GM19438 (cell line): Measurements from ENCODE around the gene JAKMIP2.

Source experiments
- ATAC-seq: cut with Tn5 transposase; IDR thresholded peaks from one replicate; pipeline ENCODE4 v1.9.1; 2021; ENCODE audit warnings: low read depth; ENCODE audit not compliant: unreplicated experiment

Gene JAKMIP2

GRCh38 chr5:147791181-147791580 lies 8.7 kb upstream of the JAKMIP2 start:
- no peak for ATAC-seq

GRCh38 chr5:147789820-147790219 lies 7.3 kb upstream of the JAKMIP2 start:
- no peak for ATAC-seq

DNA sequence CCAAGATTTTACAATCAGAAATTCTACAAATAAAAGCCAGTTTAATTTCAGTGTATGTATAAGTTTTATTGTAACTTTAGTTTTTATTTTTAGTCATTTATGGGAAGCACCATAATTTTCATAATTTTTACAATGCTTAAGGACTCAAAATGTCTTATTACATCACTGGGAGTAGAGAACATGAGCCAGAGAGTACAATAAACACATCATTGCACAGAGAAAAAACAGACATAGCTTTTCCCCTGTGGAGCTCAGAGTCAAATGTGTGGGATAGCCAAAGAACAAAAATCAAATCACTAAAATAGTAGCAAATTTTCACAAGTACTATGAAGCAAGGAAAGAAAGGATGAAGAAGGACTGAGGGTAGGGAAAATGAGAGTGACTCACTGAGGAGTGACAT lies 5.5 kb upstream of the JAKMIP2 start:
- ATAC-seq = no peak

GRCh38 chr5:147786142-147786541 lies 3.6 kb upstream of the JAKMIP2 start:
- no peak for ATAC-seq

DNA sequence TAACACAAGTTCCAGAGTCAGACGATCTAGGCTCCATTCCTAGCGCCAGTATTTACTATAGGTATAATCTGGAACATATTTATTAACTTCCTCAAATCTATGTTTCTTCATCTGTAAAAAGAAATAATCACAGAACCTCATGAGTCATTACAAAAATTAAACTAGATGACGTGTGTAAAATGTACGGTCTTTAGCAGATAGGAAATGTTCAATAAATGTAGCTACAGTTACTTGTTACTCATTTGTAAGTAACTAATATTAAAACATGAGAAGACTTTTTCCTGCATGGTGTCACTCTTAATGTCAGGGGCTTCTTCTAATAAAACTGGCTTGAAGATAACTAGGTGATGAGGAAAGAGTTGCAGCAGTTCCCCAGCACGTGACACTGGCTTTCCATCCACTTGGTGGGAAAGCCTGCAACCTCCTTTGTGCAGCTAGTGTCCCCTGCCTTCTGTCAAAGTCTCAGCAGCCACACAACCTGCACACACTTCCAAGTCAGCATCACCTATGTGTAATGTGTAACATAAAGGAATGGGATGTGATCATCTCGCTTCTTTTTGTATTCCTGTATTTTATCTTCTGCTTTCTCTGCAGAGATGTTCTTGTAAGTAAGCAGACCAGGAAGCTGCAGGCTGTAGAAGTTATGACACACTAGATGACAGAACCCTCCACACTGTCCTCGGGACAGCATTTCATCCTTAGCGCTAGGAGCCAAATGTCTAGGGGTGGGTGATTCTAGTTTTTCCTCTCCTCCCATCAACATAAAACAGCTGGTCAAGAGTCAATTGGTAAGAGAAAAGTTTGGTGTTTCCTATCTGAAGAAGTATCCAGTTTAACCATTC lies 1.8 kb upstream of the JAKMIP2 start:
- ATAC-seq = no peak

DNA sequence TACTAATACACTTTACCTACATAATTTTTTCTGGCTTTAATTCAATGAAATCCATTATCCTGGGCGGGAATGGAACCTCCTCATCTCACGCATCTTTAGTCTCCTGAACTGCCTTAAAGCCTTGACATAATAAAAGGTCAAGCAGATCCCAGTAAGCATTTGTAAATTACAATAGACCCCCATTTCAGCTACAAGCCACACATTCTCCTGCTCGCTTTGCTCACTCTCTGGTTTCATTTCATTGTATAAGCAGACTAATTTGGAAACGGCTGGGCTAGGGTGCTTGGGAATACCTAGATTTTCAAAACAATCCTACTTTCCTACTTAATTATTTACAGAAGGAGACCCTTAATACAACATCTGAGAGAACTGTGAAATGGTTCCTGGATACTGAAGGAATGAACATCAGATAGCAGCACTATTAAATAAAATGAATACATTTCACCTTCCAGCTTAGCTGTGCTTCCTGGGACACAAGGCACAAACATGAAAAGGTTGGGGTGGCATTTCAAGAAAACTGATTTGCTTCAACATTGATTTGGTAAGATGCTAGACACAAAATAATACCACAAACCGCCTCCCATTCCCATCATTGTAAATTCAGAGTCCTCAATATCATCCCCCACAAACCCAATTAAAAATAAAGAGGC lies 1.5 kb downstream of the JAKMIP2 start:
- ATAC-seq = no peak

- ATAC-seq = no peak
Measured at GRCh38 chr5:147779694-147780093, 2.8 kb downstream of the JAKMIP2 start.

GRCh38 chr5:147776989-147777388 lies 5.5 kb downstream of the JAKMIP2 start:
- no peak for ATAC-seq

GRCh38 chr5:147773587-147773986 lies 8.9 kb downstream of the JAKMIP2 start:
- ATAC-seq = no peak

DNA sequence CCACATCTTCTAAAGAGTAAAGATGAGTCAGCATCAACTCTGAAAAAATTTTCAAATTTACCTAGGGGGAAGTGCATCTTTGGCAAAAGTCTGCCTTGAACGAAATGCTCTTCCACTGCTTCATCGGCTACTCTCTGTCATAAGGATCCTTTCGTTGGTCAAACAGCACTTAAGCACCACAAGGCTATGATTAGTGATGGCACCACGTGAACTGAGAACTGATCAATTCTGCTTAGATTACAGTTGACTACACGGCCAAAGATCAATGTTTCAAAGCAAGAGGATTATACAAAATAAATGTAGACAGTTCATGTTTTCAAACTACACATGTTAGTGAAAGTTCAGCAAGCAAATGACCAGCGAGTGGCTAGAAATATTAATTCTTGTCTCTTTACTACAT lies 9.4 kb downstream of the JAKMIP2 start:
- ATAC-seq = no peak

DNA sequence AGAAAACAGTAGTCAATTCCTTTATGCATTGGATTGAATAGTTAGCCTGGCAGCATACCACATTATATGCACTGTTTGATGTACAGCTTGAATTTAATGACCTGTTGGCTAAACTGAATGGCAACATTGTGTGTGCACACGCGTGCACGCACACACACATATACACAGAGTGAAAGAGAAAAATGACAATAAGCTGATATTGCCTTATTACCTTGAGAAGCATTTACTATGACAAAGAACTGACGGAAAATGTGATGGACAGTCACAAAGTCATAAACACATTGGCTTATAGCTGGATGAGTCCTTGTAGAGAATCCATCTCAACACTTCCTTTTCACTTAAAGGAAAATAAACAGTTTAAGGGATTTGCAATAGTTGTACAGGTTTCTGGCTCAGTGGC lies 15.5 kb downstream of the JAKMIP2 start:
- no peak for ATAC-seq

- ATAC-seq = no peak
Measured at GRCh38 chr5:147763791-147764525, 18.6 kb downstream of the JAKMIP2 start.

GRCh38 chr5:147760086-147760875 lies 22.2 kb downstream of the JAKMIP2 start:
- ATAC-seq = no peak

GRCh38 chr5:147759441-147759840 lies 23.1 kb downstream of the JAKMIP2 start:
- no peak for ATAC-seq

DNA sequence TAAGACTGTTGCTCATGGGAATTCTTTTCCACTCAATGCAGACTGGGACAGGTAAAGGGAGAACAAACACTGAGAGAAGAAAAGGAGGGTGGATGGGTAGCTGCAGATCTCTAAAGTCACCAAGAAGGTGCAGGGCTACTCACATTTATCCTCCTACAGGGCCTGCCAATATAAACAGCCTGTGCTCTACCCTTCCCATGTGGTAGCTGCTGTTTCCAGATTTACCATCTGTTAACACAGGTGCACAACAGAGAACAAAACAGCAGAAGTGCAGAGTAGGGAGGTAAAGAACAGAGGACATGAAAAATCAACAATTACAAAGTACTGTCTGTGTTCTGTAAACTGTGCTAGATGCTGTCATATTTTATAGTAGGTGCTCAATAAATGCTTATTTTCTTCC lies 26.0 kb downstream of the JAKMIP2 start:
- ATAC-seq = no peak

DNA sequence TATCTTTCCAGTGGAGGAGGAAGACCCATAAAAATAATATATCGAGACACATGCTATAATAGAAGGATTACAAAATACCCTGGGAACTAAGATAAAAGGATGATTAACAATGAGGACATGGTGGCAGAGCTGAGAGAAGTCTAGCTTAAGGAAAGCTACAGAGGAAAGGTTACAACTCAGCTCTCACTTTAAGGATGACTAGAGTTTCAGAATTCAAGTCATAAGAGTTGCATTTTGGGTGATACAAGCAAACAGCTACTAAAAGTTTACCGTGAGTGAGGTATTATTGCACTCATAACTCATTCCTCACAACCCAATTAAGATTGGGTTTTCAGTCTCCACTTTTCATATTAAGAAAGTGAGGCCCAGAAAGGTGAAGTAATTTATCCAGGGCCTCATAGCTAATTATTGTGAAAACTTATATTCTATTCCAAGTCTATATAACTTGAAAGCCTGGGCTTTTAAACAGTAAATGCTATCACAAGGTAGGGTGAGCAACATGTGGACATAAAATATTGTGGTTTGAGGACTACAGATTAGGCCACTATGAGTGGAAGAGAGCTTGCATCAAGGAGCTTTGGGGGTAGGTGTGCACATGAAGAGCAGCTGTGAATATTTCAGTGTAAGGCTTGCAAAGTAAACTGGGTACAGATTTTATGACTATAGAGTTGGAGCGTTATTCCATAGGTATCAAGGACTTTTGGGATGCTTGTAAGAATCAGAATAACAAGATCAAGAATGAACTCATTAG lies 28.0 kb downstream of the JAKMIP2 start:
- ATAC-seq = no peak

DNA sequence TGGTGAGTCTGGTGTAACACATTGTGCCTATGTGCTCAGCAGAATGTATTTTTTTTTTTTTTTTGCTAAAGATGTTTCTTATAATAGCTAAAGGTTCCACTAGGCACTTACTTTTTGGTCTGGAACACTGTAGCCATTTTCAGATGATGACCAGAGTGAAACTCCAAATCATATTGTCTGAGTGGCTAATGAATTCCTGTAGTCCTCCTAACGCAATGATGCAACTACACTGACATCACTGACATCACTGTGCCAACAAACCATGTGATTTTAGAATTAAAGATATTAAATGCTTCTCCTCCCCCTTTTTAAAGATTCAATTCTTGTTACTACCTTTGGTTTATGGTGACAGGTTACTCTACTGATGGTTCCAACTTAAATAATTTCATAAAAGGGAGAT lies 28.8 kb downstream of the JAKMIP2 start:
- ATAC-seq = no peak

GRCh38 chr5:147752666-147753290 lies 29.8 kb downstream of the JAKMIP2 start:
- ATAC-seq = no peak

DNA sequence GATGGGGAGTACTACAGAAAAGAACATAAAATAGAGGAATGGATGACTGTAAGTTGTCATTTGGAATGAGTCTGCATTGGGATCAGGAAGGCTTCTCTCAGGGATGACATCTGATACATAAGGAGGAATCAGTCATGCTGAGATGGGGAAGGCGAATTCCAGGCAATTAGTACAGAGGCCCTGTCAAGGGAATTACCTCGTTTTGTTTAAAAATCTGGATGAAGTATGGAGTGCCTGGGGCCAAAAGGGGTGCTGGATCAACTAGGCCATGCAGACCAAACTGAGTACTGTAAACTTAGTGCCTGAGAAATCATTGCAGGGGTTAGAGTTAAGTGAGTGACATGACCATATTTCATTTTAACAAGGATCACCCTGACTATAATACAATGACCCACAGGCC lies 30.5 kb downstream of the JAKMIP2 start:
- no peak for ATAC-seq
